ENCODE measurements around the gene ELP1.

The ELP1 gene

DNA sequence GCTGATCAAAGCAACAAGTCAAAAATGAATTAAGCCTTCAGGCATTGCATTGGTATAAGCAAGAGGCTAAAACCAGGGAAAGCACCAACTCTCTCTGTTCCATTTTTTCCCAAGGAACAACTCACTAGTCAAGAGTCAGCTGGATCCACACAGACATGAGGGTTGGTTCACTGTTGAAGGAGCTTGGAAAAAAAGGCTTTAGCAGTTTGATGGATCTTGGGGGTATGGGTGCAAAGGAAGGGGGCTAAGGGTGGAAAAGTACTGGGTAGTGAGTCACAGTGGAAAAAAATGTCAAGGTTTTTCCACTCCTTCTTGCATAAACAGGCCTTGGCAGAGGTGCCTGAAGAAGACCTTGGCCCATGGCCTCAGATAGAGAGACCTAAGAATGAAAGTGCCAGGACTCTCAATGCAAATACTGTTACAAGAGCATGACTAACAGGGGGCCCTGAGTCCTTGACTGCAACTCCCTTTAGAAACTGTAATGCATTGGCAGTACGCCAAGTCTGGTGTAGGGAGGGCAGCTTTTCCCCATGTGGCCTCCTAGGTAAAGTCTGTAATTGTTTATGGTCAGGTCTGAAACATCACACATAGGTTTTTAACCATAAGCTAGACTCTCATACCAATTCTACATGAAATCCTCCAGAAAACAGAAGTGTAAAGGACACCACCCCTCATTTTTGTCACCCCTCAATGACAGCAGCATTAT is 48.1 kb downstream of the ELP1 start:
- peak in 1 of 56 donors; percentile 13 for DNase-seq

DNA sequence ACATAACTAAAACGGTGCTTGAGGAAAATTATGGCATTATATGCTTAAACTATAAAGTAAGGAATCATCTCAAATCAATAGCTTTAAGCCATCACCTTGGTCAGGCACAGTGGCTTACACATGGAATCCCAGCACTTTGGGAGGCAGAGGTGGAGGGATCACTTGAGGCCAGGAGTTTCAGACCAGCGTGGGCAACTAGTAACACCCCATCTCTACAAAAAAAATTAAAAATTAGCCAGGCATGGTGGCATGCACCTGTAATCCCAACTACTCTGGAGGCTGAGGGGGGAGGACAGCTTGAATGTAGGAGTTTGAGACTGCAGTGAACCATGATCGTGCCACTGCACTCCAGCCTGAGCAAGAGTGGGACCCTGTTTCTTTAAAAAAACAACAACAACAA is 49.2 kb downstream of the ELP1 start:
- DNase-seq = no peak

DNA sequence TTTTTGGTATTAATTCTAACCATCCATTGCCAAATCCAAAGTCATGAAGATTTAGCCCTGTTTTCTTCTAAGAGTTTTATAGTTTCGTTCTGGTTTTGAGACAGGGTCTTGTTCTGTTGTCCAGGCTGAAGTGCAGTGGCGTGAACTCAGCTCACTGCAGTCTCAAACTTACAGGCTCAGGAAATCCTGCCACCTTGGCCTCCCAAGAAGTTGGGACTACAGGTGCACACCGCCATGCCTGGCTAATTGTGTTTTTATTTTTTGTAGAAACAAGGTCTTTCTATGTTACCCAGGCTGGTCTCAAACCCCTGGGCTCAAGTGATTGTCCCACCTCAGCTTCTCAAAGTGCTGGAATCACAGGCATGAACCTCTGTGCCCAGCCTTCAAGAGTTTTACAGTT is 50.8 kb downstream of the ELP1 start:
- no peak for DNase-seq

DNA sequence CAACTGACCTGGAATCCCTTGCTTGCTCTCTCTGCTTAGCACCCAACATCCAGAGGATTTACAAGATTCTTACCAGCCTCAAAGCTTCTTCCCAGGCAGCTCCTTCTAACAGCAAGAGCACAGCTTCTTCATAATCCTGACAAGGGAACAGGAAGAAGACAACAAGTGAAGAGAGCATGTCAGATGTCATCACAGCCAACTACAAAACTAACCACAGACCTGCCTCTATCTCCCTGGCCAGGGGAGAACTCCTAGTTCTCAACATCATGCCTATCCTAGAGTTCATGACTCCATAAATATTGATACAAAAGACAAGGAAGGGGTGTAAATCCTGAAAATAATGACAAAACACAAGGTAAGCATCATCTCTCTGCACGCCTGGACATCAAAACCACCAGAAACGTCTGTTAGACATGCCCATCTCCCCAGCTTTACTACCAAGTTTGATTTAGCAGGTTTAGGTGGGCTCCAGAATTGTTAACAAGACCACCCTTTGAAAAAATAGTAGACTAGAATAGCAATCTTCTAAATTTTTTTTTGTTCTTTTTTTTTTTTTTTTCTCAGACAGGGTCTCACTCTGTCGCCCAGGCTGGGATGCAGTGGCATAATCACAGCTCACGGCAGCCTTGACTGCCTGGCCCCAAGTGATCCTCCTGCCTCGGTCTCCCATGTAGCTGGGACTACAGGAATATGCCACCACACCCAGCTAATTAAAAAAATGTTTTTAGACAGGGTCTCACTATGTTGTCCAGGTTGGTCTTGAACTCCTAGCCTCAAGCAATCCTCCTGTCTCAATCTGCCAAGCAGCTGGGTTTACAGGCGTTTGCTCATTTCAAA is 51.7 kb downstream of the ELP1 start:
- DNase-seq = no peak

DNA sequence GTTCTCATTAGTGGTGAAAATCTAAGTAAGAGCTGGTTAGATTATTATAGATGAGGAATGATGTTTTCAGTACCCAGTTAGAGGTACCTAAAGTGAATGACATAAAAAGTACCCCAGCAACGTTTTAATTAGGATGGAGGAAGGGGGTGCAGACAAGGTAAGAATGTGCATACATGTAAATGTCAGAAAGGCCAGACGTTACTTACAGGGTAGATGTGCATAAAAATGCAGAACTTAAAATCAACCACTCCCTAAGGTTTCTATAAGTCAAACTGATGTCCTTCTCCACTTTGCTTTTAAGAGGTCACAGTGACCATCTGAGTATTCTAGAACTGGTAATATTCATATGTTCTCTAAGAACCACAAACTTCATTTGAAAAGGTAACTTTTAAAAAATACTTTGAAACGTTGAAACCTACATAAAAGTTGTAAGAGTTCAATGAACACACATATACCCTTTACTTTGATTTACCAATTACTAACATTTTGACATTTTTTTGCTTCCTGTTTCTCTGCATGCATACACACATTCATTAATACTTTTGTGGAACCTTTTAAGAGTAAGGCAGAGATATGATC is 53.1 kb downstream of the ELP1 start:
- no peak for DNase-seq

DNA sequence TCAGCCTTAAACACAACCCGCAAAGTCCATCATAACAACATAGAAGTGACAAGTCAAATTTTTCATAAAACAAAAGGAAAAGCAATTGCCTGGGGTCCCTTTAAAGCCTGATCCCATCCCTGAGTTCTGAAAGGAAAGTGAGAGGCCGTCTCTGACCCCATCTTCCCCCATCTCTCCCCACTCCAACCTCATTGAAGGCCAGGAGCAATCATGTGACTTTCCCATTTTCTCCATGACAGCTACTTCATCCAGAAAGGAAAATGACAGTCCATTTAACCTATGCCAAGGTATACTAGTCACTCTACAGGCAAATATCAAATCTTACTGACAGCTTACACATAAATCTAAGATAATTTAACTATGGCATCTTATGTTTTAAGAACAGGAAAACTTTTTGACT is 56.4 kb downstream of the ELP1 start:
- no peak for DNase-seq

DNA sequence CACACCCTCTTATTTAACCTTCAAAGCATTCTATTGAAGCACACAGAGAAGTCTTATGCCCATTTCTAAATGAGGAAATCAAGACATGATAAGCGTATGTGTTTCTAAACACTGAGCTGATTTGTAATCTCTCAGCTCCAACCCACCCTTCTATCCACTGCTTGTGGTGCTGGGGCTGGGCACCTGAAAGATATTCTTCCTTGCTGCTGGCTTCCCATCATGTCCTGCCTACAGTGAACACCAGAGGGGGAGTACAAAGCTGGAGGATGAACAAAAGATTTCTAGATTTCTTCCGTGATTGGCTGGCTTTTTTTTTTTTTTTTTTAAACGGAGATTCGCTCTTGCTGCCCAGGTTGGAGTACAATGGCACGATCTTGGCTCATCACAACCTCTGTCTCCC is 57.5 kb downstream of the ELP1 start:
- no peak for DNase-seq

DNA sequence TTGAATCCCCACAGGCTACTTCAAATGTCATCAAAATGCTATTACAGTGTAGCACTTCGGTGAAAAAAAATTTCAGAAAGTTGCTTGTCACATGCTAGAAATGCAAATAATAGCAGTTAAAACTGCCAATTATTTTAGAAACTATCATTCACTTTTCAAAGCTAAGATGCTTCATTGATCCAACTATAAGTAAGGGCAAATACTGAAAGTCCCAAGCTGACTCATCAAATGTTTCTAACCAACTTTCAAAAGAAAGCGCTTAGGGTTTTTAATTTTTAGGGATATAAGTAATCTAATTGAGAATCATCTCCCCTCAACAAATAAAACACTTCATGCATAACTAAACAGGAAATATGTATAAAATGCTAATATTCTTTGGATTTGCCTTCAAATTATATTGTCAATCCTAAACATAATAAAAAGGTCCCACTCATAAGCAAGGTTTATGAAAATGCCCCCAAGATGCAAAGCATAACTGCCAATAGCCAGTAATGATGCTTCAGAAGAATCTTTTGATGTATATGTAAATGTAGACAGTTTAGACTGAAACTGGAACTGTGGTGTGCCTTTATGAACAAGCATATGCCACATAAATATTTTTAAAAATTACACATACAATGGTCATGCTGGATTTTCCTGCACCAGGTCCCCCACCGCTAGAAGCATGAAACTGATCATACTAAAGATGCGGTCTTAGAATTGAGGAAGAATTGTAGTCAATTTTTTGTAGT is 59.7 kb downstream of the ELP1 start:
- DNase-seq = no peak

DNA sequence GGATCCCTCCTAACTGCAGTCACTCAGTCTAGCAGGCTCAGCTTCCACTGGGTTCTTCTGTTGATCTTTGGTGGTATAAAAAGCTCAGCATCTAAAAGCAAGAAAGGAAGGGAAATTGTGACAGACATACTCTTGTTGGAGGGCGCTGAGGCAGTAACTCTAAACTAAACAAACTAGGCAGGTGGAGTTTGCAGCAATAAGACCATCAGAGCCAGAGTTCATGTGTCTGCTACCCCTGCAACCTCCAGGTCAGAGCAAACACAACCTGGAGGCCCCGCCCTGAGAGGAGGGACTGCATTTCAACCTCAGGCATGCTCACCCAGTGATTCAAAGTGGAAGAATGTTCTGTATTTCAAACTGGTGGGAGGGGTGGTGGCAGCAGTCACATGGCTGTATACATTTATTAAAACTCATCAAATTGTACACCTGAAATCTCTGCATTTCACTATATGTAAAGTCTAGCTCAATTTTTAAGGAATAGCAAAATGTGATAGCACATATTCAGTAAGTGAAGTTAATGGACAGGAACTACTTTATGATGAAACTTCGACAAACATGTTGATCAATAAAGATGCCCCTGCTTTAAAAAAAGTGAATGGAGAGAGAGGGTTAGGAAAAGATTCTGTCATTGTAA is 64.7 kb downstream of the ELP1 start:
- no peak for DNase-seq

DNA sequence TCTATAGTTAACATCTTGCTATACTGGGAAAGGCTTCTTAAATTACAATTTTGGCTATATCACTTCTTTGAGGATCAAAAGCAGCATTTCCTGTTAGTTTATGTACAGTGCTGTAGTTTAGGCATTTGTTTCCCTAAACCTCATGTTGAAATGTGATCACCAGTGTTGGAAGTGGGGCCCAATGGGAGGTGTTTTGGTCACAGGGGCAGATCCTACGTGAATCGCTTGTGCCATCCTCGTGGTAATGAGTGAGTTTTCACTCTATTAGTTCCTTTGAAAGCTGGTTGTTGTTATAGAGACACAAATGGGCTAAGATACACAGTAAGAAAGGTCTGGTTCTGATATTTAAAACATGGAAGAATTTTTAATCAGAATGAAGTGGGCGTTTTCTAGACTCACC is 66.1 kb downstream of the ELP1 start:
- DNase-seq = no peak

DNA sequence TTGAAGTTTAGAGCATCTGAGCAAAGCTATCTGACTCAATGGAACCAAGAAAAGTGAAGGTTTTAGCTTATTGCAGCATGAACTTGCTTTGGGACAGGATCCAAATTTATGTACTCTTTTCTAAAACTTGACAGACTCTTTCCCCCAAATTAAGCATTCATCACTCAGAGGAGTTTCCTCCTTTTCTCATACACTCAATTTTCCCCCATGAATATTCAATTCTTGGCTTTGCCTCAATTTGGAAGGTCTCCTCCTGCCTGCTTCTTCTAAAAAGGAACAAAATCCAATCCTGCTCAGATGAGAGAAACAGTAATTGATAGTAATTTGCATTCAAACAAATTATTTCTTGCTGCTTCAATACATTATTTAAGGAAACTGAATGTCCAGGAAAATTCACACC is 66.8 kb downstream of the ELP1 start:
- DNase-seq = no peak

DNA sequence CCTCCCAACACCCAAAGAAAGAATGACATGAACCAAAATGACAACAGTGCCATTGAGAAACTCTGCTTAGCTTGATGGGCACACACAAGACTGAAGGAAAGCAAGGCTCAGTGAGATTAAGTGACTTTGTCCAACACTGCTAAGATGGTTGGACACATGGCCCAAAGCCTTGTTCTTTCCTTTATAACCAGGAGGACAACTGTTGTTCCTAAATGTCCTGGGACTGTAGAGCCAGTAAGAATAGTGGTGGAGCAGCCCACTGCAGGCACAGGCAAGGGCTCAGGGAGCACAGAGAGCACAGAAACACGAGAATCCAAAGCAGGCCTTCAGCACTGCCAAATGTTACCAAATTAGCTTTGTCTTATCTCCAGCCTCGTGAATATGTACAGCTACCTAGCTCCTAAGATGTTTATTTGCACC is 67.9 kb downstream of the ELP1 start:
- no peak for DNase-seq

DNA sequence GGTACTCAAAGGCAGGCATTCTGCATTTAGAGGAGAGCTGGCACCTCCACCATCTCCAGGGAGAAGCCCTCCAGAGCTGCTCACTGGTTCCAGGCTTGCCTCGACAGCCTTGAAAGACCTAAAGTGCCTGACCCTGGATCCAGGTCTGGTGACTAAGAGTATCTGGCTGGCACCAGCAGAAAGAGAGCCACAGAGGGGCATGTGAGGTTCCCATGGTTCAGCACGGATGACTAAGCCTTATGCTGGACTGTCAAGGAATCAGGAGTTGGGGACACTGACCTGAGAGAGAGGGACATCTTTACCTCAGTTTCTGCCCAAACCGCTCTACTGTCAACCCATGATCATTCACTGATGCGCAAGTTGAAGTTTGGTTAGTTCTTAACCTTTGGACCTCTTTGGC is 68.9 kb downstream of the ELP1 start:
- no peak for DNase-seq

DNA sequence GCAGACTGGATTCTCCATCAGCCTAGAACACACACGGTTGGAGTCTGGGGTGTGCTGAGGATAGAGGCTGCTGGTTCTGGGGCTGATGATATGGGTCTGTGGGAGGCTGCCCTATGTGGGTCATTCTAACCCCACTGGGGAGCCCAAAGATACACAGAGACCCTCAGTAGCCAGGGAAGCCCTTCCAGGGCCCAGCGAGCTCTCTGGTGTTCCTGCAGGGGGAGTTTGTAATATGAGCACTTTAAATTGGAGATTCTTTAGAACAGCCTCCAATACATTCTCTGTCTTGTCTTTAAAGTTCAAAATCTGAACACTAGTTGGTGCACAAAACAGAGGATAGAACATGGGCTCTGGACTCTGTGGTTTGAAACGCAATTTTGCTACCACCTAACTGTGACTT is 69.5 kb downstream of the ELP1 start:
- no peak for DNase-seq

DNA sequence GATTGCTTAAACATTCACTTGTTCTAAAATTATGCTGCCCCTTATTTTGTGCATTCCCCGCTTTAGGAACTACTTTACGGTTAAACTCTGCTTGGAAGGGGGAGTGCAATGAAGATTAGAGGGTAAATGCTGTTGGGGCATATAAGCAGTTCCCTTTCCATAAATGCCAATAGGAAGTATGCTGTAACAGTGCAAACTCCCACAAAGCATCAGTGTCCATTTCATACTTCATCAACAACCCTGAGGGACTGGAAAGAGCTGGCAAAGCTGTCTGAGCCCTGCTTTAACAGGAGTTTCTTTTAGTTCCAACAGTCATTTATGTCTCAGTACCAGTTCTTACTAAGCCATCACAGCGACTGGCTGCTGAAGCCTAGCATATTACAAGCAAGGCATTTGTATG is 70.0 kb downstream of the ELP1 start:
- DNase-seq = no peak

DNA sequence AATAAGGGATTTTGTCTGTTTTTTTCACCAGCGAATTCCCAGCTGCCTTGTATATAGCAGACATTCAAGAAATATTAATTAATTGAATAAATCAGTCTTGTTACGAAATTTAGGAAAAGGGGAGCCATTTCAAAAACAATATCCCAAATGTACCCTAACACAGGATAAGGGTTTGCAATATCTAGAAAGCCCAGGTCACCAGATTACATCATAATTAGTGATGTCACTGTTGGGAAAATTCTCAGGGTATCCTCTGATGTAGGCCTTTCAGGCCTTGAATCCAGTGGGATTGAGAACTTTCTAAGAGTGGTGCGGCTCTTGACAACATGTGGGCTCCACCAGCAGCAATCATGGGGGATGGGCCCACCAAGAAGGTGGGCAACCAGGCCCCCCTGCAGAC is 71.9 kb downstream of the ELP1 start, which contains the start of gene ACTL7A:
TSS of gene ACTL7A (plus strand) at position 270 of the 400 bp plus-strand sequence. CDS start at position 327, 57 bp downstream.
- DNase-seq = no peak

DNA sequence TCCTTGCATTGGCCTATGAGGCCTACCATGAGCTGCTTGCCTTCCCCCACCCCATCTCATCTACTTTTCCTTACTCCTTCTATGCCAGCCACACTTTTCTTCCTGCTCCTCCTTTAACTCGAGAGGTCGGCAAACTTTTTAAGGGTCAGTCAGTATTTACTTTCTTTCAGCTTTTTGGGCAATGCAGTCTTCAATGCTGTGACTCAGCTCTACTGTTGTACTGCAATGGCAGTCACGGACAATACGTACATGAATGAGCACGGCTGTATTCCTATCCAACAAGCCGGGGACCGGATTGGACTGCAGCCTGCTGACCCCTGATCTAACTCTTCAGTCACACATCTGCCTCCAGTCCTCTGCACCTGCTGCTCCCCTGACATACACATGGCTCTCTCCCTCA is 72.5 kb downstream of the ELP1 start:
- no peak for DNase-seq

DNA sequence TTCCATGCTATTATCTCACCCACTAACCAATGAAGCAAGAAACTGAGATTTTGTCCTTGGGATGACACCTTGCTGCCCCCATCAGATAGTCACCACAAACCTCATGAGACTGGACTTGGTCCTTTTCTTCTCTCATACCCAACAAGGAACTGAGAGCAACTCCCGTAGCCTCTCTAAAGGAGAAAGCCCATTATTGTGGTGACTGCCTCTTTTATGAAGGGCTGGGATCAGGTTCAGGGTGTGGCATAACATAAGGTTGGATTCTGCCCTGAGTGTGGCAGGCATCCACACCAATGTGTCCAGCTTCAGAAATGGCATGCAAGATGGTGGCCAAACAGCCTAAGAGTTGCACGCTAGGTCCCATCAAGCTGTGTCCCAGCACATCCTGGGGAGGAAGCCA is 73.2 kb downstream of the ELP1 start:
- no peak for DNase-seq

DNA sequence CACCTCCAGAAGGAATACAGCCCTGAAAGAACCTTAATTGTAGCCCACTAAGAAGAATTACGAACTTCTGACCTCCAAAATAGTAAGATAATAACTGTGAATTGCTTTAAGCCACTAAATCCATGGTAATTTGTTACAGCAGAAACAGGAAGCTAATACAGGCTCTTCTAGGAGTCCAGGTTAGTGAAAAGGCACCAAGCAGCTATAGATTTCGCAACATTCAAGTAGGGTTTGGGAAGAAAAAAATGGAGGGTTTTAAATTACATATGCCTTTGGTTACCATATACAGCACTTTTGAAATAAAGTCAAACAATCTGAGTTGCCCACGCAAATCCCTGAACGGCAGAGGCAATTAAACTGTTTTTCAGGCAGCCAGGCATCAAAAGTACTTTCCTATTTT is 73.6 kb downstream of the ELP1 start:
- no peak for DNase-seq

DNA sequence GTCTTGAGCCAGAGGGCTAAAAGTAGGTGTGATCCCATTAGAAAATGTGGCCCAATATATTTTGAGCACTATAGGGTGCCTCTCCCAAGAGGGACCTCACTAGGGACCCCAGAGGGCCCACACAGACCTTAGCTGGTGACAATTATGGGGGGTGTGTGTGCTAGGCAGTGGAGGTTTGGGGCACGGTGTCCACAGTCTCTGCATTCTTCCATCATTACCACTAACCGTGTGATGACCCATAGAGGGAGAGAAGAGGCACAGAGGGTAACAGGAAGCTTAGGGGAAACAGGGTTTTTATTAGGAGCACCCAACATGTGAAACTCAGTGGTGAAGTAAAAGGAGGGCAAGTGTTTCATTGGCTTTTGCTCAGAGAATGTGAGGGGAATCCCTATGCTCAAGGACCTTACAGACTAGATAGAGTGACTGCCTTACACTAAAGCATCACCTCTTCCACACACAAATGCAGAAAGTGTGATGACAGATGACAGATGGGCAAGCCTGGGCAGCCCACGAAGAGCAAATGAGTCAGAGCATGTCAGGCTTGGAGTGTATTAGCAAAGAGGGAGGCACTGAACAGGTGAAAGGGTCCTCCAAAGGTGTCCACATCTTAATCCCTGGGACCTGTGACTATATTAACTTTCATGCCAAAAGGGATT is 74.3 kb downstream of the ELP1 start:
- DNase-seq = no peak

DNA sequence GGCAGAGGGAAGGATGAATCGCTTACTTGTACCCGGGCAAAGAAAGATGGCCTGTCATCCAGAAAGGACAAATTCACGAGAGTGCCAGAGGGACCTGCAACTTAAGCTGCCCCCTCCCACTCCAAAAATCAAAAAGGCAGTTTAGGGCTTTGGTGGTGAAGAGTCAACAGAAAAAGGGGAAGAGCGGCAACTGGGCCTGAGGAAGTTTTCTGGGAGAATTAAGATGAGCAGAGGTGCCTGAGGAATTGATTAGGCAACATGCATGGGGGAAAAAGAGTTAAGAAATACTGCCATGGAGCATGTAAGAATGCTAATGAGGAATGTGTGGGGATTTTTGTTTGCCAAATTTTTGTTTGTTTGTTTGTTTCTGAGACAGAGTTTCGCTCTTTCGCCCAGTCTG is 76.4 kb downstream of the ELP1 start:
- no peak for DNase-seq
